ENCODE measurements around the gene FHIT. TPM values are rescaled to one million over a fixed set of nuclear protein-coding genes. Genes with fewer than 3 reads are reported as not detected.
"Not testable (repeated sequence)": the region's sequence is repeated elsewhere in the genome, so short reads cannot be mapped to it uniquely, and the experiment has no call there.

FHIT gene
- total and polyA plus RNA-seq, 5 experiments from 2014 or later = 11.7 to 32.3 (median 15.5) TPM

- POLR2A ChIA-PET = no interaction called here
- DNase-seq (no peak), ATAC-seq (no peak)
- Mint-ChIP-seq H3K4me3 (no peak overlapping the region), H3K4me1 (peaks cover 0 to 2% (median under 1%) of the 10 kb centered on the region in 4 donors), H3K27me3 (peaks cover 0 to 6% (median 3%) of the 10 kb centered on the region in 5 donors), H3K27ac (no peak overlapping the region), H3K9me3 (no peaks in the 10 kb centered on the region), H3K36me3 (no peaks in the 10 kb centered on the region)
Measured at GRCh38 chr3:60577601-60578000, 673.7 kb downstream of the FHIT start.

- Mint-ChIP-seq H3K4me3 (no peak overlapping the region), H3K27me3 (peaks cover 0 to 6% (median 3%) of the 10 kb centered on the region in 5 donors), H3K36me3 (no peaks in the 10 kb centered on the region), H3K9me3 (no peaks in the 10 kb centered on the region), H3K4me1 (peaks cover 0 to 2% (median under 1%) of the 10 kb centered on the region in 4 donors), H3K27ac (no peak overlapping the region)
- POLR2A ChIA-PET = no interaction called here
- no peak for ATAC-seq
- DNase-seq = no peak
Measured at GRCh38 chr3:60575718-60576272, 675.5 kb downstream of the FHIT start.

- no peak for DNase-seq
Measured at GRCh38 chr3:60574046-60574769, 677.0 kb downstream of the FHIT start.

GRCh38 chr3:60573494-60573893, 677.8 kb downstream of the FHIT start:
- no peak for ATAC-seq
- POLR2A ChIA-PET = no interaction called here
- Mint-ChIP-seq H3K27me3 (peaks cover 0 to 6% (median 3%) of the 10 kb centered on the region in 5 donors), H3K27ac (no peak overlapping the region), H3K4me3 (no peak overlapping the region), H3K36me3 (no peaks in the 10 kb centered on the region), H3K4me1 (peaks cover 0 to 2% (median under 1%) of the 10 kb centered on the region in 4 donors), H3K9me3 (no peaks in the 10 kb centered on the region)
- DNase-seq = no peak

More at GRCh38 chr3:60574046-60574769, 677.0 kb downstream of the FHIT start:
- peak overlapping the region in 1 of 10 donors; percentile 50 for H3K27ac Mint-ChIP-seq
- POLR2A ChIA-PET = no interaction called here
- H3K9me3 Mint-ChIP-seq = no peaks in the 10 kb centered on the region
- peaks cover 0 to 6% (median 3%) of the 10 kb centered on the region in 5 donors for H3K27me3 Mint-ChIP-seq
- ATAC-seq = no peak
- H3K4me3 Mint-ChIP-seq = no peak overlapping the region
- H3K36me3 Mint-ChIP-seq = no peaks in the 10 kb centered on the region
- peaks cover 0 to 2% (median under 1%) of the 10 kb centered on the region in 4 donors for H3K4me1 Mint-ChIP-seq

- peaks cover 0 to 2% (median 0%) of the 10 kb centered on the region in 9 donors for H3K9me3 Mint-ChIP-seq
- H3K4me3 Mint-ChIP-seq = no peak overlapping the region
- no peak for DNase-seq
- peaks cover 0 to 6% (median 3%) of the 10 kb centered on the region in 5 donors for H3K27me3 Mint-ChIP-seq
- H3K27ac Mint-ChIP-seq = no peak overlapping the region
- no peak for ATAC-seq
- peaks cover 0 to 1% (median 0%) of the 10 kb centered on the region in 4 donors for H3K4me1 Mint-ChIP-seq
- POLR2A ChIA-PET = no interaction called here
- peaks cover 0 to 5% (median 4%) of the 10 kb centered on the region in 3 donors for H3K36me3 Mint-ChIP-seq
Measured at GRCh38 chr3:60571511-60571910, 679.7 kb downstream of the FHIT start.

- DNase-seq (no peak), ATAC-seq (no peak)
- Mint-ChIP-seq H3K27ac (no peak overlapping the region), H3K36me3 (no peaks in the 10 kb centered on the region), H3K4me1 (peaks cover 0 to 10% (median under 1%) of the 10 kb centered on the region in 4 donors), H3K4me3 (no peak overlapping the region), H3K27me3 (no peaks in the 10 kb centered on the region), H3K9me3 (no peaks in the 10 kb centered on the region)
- POLR2A ChIA-PET = no interaction called here
Measured at GRCh38 chr3:60557122-60557521, 694.1 kb downstream of the FHIT start.

- Mint-ChIP-seq H3K27ac (no peak overlapping the region), H3K36me3 (no peaks in the 10 kb centered on the region), H3K4me3 (no peak overlapping the region), H3K27me3 (no peaks in the 10 kb centered on the region), H3K9me3 (no peaks in the 10 kb centered on the region), H3K4me1 (peaks cover 2 to 10% (median 5%) of the 10 kb centered on the region in 4 donors)
- DNase-seq (no peak), ATAC-seq (no peak)
- POLR2A ChIA-PET = no interaction called here
Measured at GRCh38 chr3:60555686-60556354, 695.4 kb downstream of the FHIT start.

- Mint-ChIP-seq H3K27ac (no peak overlapping the region), H3K4me3 (no peak overlapping the region), H3K4me1 (peaks cover 3 to 10% (median 7%) of the 10 kb centered on the region in 4 donors), H3K27me3 (no peaks in the 10 kb centered on the region), H3K36me3 (no peaks in the 10 kb centered on the region), H3K9me3 (no peaks in the 10 kb centered on the region)
- POLR2A ChIA-PET = no interaction called here
- no peak for ATAC-seq
- no peak for DNase-seq
Measured at GRCh38 chr3:60553144-60553543, 698.1 kb downstream of the FHIT start.

GRCh38 chr3:60552581-60552980, 698.7 kb downstream of the FHIT start:
- DNase-seq (no peak), ATAC-seq (no peak)
- no peak overlapping the region for H3K27ac Mint-ChIP-seq
- POLR2A ChIA-PET = no interaction called here
- no peaks in the 10 kb centered on the region for H3K27me3 Mint-ChIP-seq
- H3K9me3 Mint-ChIP-seq = no peaks in the 10 kb centered on the region
- peaks cover 3 to 10% (median 7%) of the 10 kb centered on the region in 4 donors for H3K4me1 Mint-ChIP-seq
- no peak overlapping the region for H3K4me3 Mint-ChIP-seq
- H3K36me3 Mint-ChIP-seq = no peaks in the 10 kb centered on the region

GRCh38 chr3:60551455-60552209, 699.6 kb downstream of the FHIT start:
- no peaks in the 10 kb centered on the region for H3K9me3 Mint-ChIP-seq
- H3K4me3 Mint-ChIP-seq = no peak overlapping the region
- no peaks in the 10 kb centered on the region for H3K36me3 Mint-ChIP-seq
- ATAC-seq (no peak), DNase-seq (no peak)
- H3K27me3 Mint-ChIP-seq = no peaks in the 10 kb centered on the region
- POLR2A ChIA-PET = no interaction called here
- peaks cover 3 to 10% (median 7%) of the 10 kb centered on the region in 4 donors for H3K4me1 Mint-ChIP-seq
- peak overlapping the region in 2 of 10 donors; percentile 18 to 71 for H3K27ac Mint-ChIP-seq

- H3K36me3 Mint-ChIP-seq = no peaks in the 10 kb centered on the region
- H3K27me3 Mint-ChIP-seq = no peaks in the 10 kb centered on the region
- H3K4me1 Mint-ChIP-seq = peaks cover 3 to 7% (median 5%) of the 10 kb centered on the region in 4 donors
- ATAC-seq = no peak
- H3K9me3 Mint-ChIP-seq = no peaks in the 10 kb centered on the region
- no peak overlapping the region for H3K27ac Mint-ChIP-seq
- POLR2A ChIA-PET = no interaction called here
- no peak for DNase-seq
- no peak overlapping the region for H3K4me3 Mint-ChIP-seq
Measured at GRCh38 chr3:60549863-60550262, 701.4 kb downstream of the FHIT start.

- no peak for DNase-seq
- H3K27me3 Mint-ChIP-seq = no peaks in the 10 kb centered on the region
- no peak overlapping the region for H3K4me3 Mint-ChIP-seq
- H3K4me1 Mint-ChIP-seq = peaks cover 0 to 3% (median 0%) of the 10 kb centered on the region in 4 donors
- H3K9me3 Mint-ChIP-seq = peaks cover 0 to 11% (median 2%) of the 10 kb centered on the region in 9 donors
- ATAC-seq = no peak
- POLR2A ChIA-PET = no interaction called here
- no peaks in the 10 kb centered on the region for H3K36me3 Mint-ChIP-seq
- no peak overlapping the region for H3K27ac Mint-ChIP-seq
Measured at GRCh38 chr3:60542995-60543394, 708.3 kb downstream of the FHIT start.

GRCh38 chr3:60539394-60539793, 711.9 kb downstream of the FHIT start:
- H3K4me3 Mint-ChIP-seq, DNase-seq, H3K27me3 Mint-ChIP-seq, H3K4me1 Mint-ChIP-seq, POLR2A ChIA-PET, ATAC-seq, H3K27ac Mint-ChIP-seq, H3K36me3 Mint-ChIP-seq: not testable (repeated sequence)
- peaks cover 0 to 16% (median 2%) of the 10 kb centered on the region in 9 donors for H3K9me3 Mint-ChIP-seq

All from naive thymus-derived CD8-positive, alpha-beta T cell (primary cell).